Astrocyte (in vitro differentiated cells and primary cell): Measurements from ENCODE around the gene BEND6.
"Not testable (repeated sequence)": the region's sequence is repeated elsewhere in the genome, so short reads cannot be mapped to it uniquely, and the experiment has no call there.

Source experiments
- CTCF ChIP-seq: IDR thresholded peaks from 2 replicates; pipeline ENCODE4 v1.5.1; 2011; ENCODE audit warnings: low read depth, mild to moderate bottlenecking, inconsistent platforms, low read length, moderate library complexity; ENCODE audit not compliant: insufficient read depth
- EZH2 ChIP-seq: IDR thresholded peaks from 2 replicates; pipeline ENCODE4 v1.6.1; 2012; ENCODE audit warnings: mild to moderate bottlenecking, low read length, inconsistent platforms; ENCODE audit not compliant: insufficient read depth

- TF ChIP-seq CTCF, EZH2: not testable (repeated sequence)
Measured at GRCh38 chr6:57008069-57008468, 53.2 kb downstream of the BEND6 start.
